Transverse colon (tissue), 4 donors: ENCODE measurements around the gene TAP1.

Source experiments
- CTCF ChIP-seq, 5 experiments: fragments of 200-600 bp in 3 of 5; fragments of 450-650 bp in 2 of 5; sonication (generic) in 3 of 5; IDR thresholded peaks; 1 replicate in 2 of 5; 2 replicates in 3 of 5; pipeline ENCODE4 v1.5.1; 2016 to 2017; ENCODE audit warnings: antibody characterized with exemption in 5 of 5, inconsistent platforms in 3 of 5, mild to moderate bottlenecking in 2 of 5, moderate library complexity in 1 of 5
- EP300 ChIP-seq: sonication (generic); formaldehyde crosslinking; IDR thresholded peaks from one replicate; pipeline ENCODE4 v1.6.1; 2017; ENCODE audit warnings: antibody characterized with exemption, low read depth
- POLR2A ChIP-seq: fragments of 450-650 bp; IDR thresholded peaks from one replicate; pipeline ENCODE4 v1.6.1; 2016; ENCODE audit warnings: antibody characterized with exemption, mild to moderate bottlenecking, moderate library complexity
- POLR2AphosphoS5 ChIP-seq, 3 donors: sonication (generic); formaldehyde crosslinking; IDR thresholded peaks; one replicate each; pipeline ENCODE4 v1.6.1; 2016; ENCODE audit warnings: antibody characterized with exemption in 3 of 3

- TF ChIP-seq CTCF (IDR thresholded peaks at IDR 0.05) (peak; percentile 21 to 49 (median 36)), POLR2A (no peak), EP300 (no peak), POLR2AphosphoS5 (IDR thresholded peaks at IDR 0.05) (no peak)
These were observed 27.5 kb downstream of the TAP1 start for GRCh38 chr6:32825966-32826365.
